Measurements from ENCODE around the gene PTPRD. TPM values are rescaled to one million over a fixed set of nuclear protein-coding genes. Genes with fewer than 3 reads are reported as not detected.

The PTPRD gene
- total RNA-seq, 1 donor from 2014 or later, result 136 TPM

DNA sequence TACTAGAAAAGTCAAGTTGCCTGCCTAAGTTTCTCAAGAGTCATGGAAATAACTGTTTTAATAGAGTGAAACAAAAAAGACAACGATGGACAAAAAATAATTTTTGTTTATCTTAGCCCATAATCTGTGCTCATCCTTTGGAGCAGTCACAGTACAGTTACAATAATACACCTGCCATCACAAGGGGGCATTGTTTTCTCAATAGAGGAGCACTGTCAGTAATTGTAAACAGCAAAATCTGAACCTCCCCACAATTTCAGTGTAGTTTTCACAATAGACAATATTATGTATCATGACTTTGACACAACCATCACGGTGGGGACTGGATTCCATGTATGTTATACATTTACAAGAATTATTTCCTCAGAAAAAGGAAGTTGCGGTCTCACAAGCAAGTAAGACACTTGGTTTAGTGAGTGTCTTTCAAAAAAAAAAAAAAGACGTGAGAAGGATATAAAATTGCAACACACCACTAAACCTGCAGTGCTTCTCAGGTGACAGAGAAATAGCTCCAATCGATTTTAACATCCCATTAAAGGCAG is 586.3 kb downstream of the PTPRD start:
- no peaks in the 10 kb centered on the region for H3K36me3 Mint-ChIP-seq
- H3K9me3 ChIP-seq (ENCODE audit: low read depth), result no peaks in the 10 kb centered on the region
- H3K4me3 ChIP-seq, result no peak overlapping the region
- H3K27me3 ChIP-seq, result no peaks in the 10 kb centered on the region
- no peak overlapping the region for H3K4me2 ChIP-seq
- no peaks in the 10 kb centered on the region for H3K79me2 ChIP-seq (ENCODE audit: low read depth)
- H3K4me1 Mint-ChIP-seq, result no peaks in the 10 kb centered on the region
- H3K9ac ChIP-seq, result no peak overlapping the region
- H4K20me1 ChIP-seq (ENCODE audit: low read depth), result no peaks in the 10 kb centered on the region
- H3K27ac ChIP-seq, result no peak overlapping the region
- H3K4me1 ChIP-seq, result no peaks in the 10 kb centered on the region
- no peaks in the 10 kb centered on the region for H3K9me3 Mint-ChIP-seq
- no peak overlapping the region for H2AFZ ChIP-seq (replicated peaks)
- H3F3A ChIP-seq (ENCODE audit: low read depth), result no peaks in the 10 kb centered on the region
- no peak for TF ChIP-seq EZH2 (IDR thresholded peaks at IDR 0.05)
- TF ChIP-seq, protein P1, sequence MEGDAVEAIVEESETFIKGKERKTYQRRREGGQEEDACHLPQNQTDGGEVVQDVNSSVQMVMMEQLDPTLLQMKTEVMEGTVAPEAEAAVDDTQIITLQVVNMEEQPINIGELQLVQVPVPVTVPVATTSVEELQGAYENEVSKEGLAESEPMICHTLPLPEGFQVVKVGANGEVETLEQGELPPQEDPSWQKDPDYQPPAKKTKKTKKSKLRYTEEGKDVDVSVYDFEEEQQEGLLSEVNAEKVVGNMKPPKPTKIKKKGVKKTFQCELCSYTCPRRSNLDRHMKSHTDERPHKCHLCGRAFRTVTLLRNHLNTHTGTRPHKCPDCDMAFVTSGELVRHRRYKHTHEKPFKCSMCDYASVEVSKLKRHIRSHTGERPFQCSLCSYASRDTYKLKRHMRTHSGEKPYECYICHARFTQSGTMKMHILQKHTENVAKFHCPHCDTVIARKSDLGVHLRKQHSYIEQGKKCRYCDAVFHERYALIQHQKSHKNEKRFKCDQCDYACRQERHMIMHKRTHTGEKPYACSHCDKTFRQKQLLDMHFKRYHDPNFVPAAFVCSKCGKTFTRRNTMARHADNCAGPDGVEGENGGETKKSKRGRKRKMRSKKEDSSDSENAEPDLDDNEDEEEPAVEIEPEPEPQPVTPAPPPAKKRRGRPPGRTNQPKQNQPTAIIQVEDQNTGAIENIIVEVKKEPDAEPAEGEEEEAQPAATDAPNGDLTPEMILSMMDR (IDR thresholded peaks at IDR 0.05), result peak; percentile 14
- H3K36me3 ChIP-seq, result no peaks in the 10 kb centered on the region
- H3K27ac Mint-ChIP-seq, result no peak overlapping the region
- DNase-seq (ENCODE audit: low spot score), result peak; percentile 2
- no peak overlapping the region for H3K4me3 Mint-ChIP-seq
- H3K27me3 Mint-ChIP-seq (ENCODE audit: insufficient read depth, low read depth), result peaks cover 2% of the 10 kb centered on the region

DNA sequence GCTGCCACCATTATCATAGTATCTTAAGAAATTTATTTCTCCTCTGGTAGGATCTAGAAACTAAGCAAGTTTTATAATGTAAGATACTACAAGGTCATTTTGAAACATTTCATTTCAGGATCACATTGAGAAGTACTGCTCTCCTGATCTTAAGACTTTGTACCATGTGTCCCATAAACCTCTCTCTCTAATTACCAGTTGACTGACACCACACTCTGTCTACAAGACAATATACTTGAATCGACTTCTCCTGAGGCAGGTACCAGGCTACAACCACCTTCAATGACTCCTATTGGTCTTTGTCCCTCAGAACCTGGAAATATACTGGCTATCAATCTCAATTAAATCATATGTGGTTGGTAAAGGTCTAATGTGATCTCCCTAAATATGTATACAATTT is 597.0 kb downstream of the PTPRD start:
- Mint-ChIP-seq H3K27ac (no peak overlapping the region), H3K4me3 (no peak overlapping the region), H3K4me1 (no peaks in the 10 kb centered on the region), H3K9me3 (no peaks in the 10 kb centered on the region), H3K27me3 (ENCODE audit: insufficient read depth, low read depth) (no peaks in the 10 kb centered on the region), H3K36me3 (no peaks in the 10 kb centered on the region)
- no peaks in the 10 kb centered on the region for H3K36me3 ChIP-seq
- H3K79me2 ChIP-seq (ENCODE audit: low read depth), result no peaks in the 10 kb centered on the region
- no peaks in the 10 kb centered on the region for H4K20me1 ChIP-seq (ENCODE audit: low read depth)
- TF ChIP-seq EZH2 (IDR thresholded peaks at IDR 0.05), result no peak
- TF ChIP-seq, protein P1 (IDR thresholded peaks at IDR 0.05), result no peak
- no peak for TF ChIP-seq EZH2phosphoT487 (IDR thresholded peaks at IDR 0.05)
- H3K4me3 ChIP-seq, result no peak overlapping the region
- no peaks in the 10 kb centered on the region for H3K9me3 ChIP-seq (ENCODE audit: low read depth)
- no peak overlapping the region for H3K4me2 ChIP-seq
- H3K9ac ChIP-seq, result no peak overlapping the region
- H3K27ac ChIP-seq, result no peak overlapping the region
- peaks cover 19% of the 10 kb centered on the region for H3K4me1 ChIP-seq
- DNase-seq (ENCODE audit: low spot score), result no peak
- H3F3A ChIP-seq (ENCODE audit: low read depth), result no peaks in the 10 kb centered on the region
- no peaks in the 10 kb centered on the region for H3K27me3 ChIP-seq
- no peak overlapping the region for H2AFZ ChIP-seq (replicated peaks)

DNA sequence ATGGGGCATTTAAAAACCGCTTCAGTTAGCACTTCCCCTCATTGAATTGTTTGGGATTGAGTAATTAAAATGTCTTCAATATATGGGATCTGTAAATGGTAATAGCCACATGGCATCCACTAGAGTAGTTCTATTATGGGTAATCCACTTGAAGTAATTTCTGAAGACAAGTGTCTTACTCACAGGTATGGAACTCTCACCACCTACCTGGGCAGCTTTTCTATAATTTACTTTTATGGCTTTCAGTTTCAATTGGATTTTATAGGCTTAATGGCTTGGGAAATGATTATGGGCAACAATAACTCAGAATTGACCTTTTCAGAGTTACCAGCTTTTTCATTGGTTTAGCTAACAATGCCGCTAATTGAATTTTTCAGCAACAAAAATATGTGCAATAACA is 597.9 kb downstream of the PTPRD start:
- Histone ChIP-seq H3K27me3 (no peaks in the 10 kb centered on the region), H3K36me3 (no peaks in the 10 kb centered on the region), H2AFZ (replicated peaks) (no peak overlapping the region), H3K27ac (no peak overlapping the region), H3K4me2 (no peak overlapping the region), H3K79me2 (ENCODE audit: low read depth) (no peaks in the 10 kb centered on the region), H3K4me1 (peaks cover 20% of the 10 kb centered on the region), H4K20me1 (ENCODE audit: low read depth) (no peaks in the 10 kb centered on the region), H3K4me3 (no peak overlapping the region), H3K9ac (no peak overlapping the region), H3K9me3 (ENCODE audit: low read depth) (no peaks in the 10 kb centered on the region), H3F3A (ENCODE audit: low read depth) (no peaks in the 10 kb centered on the region)
- no peaks in the 10 kb centered on the region for H3K27me3 Mint-ChIP-seq (ENCODE audit: insufficient read depth, low read depth)
- TF ChIP-seq EZH2phosphoT487 (IDR thresholded peaks at IDR 0.05), result no peak
- no peak for TF ChIP-seq EZH2 (IDR thresholded peaks at IDR 0.05)
- TF ChIP-seq, protein P1 (IDR thresholded peaks at IDR 0.05), result no peak
- no peaks in the 10 kb centered on the region for H3K36me3 Mint-ChIP-seq
- no peaks in the 10 kb centered on the region for H3K4me1 Mint-ChIP-seq
- no peak for DNase-seq (ENCODE audit: low spot score)
- no peak overlapping the region for H3K4me3 Mint-ChIP-seq
- no peak overlapping the region for H3K27ac Mint-ChIP-seq
- no peaks in the 10 kb centered on the region for H3K9me3 Mint-ChIP-seq

Measured in neural progenitor cell (in vitro differentiated cells).